Measurements from ENCODE around the gene ABRACL.

Gene ABRACL

DNA sequence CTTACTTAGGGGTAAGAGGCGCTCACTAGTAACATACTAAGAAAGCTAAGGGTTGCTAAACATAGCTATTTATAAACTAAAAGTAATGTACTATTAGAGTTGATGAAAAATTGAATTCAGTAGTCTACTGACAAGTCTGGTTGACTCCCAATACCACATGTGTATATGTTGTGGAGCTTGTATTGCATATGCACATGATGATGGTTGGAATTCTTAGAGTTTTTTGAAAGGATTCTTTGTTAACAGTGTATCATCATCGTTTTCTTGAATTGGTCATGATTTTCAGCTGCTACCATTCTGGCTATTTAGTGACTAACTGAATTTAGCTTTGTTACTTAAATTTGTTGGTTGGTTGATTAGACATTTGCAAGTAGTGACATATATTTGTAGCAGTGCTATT, 27.2 kb downstream of the ABRACL start:
- DNase-seq (ENCODE audit: low spot score): no peak

DNA sequence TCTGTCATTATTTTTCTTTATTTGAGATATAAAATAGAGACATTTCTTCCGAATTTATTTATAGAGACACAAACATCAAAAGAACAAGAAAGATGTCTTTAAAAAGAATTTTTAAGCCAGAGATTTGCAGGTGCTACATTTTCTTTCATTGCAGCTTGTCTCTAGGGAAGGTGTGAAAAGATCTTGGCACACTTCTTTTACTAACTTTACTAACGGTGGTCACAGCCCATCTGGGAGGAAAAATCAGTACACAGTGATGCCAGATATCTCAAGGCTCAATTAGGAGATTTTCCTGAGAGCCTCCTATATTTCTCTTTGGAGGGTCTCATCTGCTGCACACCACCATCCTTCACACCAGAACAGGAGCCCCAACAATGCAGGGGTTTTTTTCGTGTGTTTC, 29.5 kb downstream of the ABRACL start:
- no peak for DNase-seq (ENCODE audit: low spot score)

- no peak for DNase-seq (ENCODE audit: low spot score)
Observed at GRCh38 chr6:139060332-139060731, 31.8 kb downstream of the ABRACL start.

- no peak for DNase-seq (ENCODE audit: low spot score)
Observed at GRCh38 chr6:139062932-139063646, 34.5 kb downstream of the ABRACL start.

DNA sequence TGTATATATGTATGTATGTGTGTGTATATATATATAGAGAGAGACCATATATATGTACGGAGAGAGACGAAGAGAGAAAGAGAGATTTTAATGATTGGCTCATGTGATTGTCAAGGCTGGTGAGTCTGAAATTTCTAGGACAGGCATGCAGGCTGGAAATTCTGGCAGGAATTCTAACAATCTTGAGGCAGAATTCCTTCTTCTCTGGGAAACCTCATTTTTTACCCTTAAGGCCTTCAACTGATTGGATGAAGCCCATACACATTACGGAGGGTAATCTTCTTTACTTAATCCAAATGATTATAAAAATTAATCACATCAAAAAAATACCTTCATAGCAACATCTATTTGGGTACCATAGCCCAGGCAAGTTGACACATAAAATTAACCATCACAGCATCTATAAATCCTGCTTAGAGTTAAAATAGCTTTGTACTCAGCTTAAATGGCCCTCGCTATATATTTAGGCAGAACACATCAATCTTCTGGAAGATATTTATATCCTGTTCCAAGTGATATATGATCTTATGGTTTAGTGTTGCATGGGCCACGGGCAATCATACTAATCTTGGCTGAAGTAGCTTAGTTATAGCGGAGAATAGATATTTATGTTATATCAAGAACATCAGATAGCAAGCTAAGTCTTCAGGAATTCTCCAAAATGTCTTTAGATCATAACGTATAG, 36.6 kb downstream of the ABRACL start:
- no peak for DNase-seq (ENCODE audit: low spot score)

- no peak for DNase-seq (ENCODE audit: low spot score)
Observed at GRCh38 chr6:139066080-139066479, 37.5 kb downstream of the ABRACL start.

DNA sequence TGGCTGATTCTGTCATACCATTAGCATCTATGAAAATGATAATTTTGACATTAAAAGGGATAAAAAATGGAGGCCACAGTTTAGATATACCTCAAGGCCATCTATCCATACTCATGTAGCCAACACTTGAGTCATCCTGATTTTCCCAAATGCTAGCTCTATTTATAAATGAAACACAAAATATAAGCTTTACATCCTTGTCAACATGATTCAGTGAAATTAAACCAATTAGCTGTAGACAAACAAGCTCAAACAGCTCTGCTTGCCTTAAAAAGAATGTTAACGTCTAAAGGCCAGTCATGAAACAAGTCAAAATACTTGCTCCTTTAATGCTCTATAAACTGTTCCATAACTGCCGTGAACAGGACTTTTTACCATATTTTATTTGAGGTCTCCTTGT, 40.3 kb downstream of the ABRACL start:
- DNase-seq (ENCODE audit: low spot score): no peak

DNA sequence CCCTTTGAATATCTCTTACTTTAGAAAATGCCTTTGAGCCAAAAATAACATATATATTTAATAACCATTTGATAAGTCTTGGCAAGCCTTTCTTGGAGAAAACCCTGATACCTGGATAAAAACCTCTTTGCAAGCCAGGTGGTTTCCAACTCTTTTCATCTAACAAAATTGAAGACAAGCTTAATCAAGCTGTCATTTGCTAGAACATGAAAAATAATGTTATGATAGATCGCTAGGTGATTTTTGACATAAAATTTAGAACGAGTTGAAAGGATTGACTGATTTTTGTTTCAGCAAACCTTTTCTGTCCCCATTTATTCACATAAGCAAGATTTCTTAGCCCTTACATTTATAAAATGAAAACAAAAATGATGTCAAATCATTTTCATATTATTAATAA, 44.6 kb downstream of the ABRACL start:
- no peak for DNase-seq (ENCODE audit: low spot score)

DNA sequence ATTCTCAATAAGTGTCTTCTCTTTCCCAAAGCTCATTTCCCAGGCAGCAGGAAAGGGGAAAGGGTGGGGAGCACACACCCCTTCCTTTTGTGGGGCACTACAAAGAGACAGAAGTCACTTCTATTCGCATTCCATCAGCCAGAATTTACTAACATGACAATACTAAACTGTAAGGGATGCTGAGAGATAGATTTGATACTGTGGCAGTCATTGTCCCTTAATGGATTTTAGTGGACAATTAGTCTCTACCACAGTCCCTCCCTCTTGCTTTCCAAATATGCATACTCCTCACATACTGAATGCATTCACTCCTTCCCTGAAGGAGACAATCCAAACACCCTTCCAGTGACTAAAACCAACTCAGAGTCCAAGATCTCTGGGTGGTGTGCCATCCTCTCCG, 50.5 kb downstream of the ABRACL start:
- DNase-seq (ENCODE audit: low spot score): no peak

GRCh38 chr6:139080255-139080920, 51.8 kb downstream of the ABRACL start:
- no peak for DNase-seq (ENCODE audit: low spot score)

DNA sequence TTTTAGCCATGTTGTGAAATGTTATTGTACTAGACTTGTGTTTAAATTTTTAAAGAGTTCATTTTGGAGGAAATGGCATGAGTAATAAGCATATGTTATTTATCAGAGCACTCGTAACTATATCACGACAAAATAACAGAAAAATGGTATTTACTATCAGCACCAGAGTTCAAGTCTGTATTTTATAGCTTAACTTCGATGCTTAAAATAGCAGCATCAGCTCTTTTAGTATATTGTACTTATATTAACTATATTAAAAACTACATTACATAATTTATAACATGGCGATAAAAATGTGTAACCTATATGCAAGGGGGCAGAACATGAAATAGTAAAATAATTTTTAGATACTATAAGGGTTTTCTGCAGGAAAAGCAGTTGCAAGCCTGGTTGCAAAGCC, 52.9 kb downstream of the ABRACL start:
- DNase-seq (ENCODE audit: low spot score): no peak

- no peak for DNase-seq (ENCODE audit: low spot score)
Observed at GRCh38 chr6:139082370-139082769, 53.8 kb downstream of the ABRACL start.

GRCh38 chr6:139091826-139092225, 63.3 kb downstream of the ABRACL start:
- DNase-seq (ENCODE audit: low spot score): no peak

Data from HuH-7 (cell line).